Measurements from ENCODE around the gene PHACTR1. TPM values are rescaled to one million over a fixed set of nuclear protein-coding genes. Genes with fewer than 3 reads are reported as not detected.

The PHACTR1 gene
- total RNA-seq, 2 donors from 2014 or later, result 2.8 to 6.3 TPM

DNA sequence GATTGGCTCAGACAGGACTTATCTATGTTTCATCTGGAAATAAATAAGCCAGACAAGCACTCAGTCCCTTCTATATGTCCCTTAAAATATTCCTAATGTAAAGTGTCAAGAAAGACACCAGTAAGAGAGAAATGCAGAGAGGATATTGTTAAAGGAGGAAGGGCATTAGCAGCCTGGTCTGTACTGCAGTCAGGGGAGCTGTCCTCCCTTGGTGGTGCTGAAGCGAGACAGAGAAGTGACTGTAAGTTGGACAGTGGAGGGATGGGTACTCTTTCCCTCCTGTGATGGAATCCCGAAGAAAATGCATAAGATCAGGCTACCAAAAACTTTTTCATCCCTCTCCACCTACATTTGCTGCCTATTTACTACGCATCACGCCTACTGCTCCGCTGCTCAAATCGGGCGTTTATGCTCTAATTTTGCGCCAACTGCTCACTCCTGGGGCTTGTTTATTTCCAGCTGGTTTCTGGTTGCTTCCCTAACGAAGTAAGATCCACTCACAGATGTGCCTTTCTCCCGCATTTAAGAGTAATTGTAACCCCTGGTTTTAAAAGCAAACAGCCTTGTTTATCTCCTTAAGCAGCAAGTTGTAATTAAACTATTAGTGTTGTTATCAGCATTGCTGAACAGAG is 35.2 kb downstream of the PHACTR1 start:
- TF ChIP-seq CTCF (conservative IDR thresholded peaks at IDR 0.05), result no peak
- no peaks in the 10 kb centered on the region for H3K4me1 ChIP-seq (ENCODE audit: control insufficient read depth, insufficient read depth, low read length)
- no peaks in the 10 kb centered on the region for H3K36me3 ChIP-seq (ENCODE audit: control insufficient read depth, insufficient read depth, low read length)
- H3K9me3 ChIP-seq (ENCODE audit: control insufficient read depth, low read length), result no peaks in the 10 kb centered on the region
- H3K27ac ChIP-seq (ENCODE audit: low read depth, low read length), result no peak overlapping the region
- 67 to 98% methylated on average over 6 to 10 of the region's 10 CpGs for WGBS, 2 experiments (ENCODE audit: insufficient coverage in 1 of 2, insufficient read length in 1 of 2)
- Mint-ChIP-seq H3K27ac (no peak overlapping the region), H3K4me3 (no peak overlapping the region), H3K9me3 (no peaks in the 10 kb centered on the region), H3K36me3 (ENCODE audit: low read depth) (no peaks in the 10 kb centered on the region), H3K4me1 (peaks cover 14% of the 10 kb centered on the region), H3K27me3 (ENCODE audit: insufficient read depth) (peaks cover 32% of the 10 kb centered on the region)
- no peak overlapping the region for H3K4me3 ChIP-seq (ENCODE audit: low read length)
- peaks cover 28% of the 10 kb centered on the region for H3K27me3 ChIP-seq (ENCODE audit: control insufficient read depth, insufficient read depth, low read length, poor library complexity, severe bottlenecking)
- peak; percentile 92 for DNase-seq
- H3K9ac ChIP-seq (ENCODE audit: extremely low read depth, low read length, poor library complexity, severe bottlenecking), result no peak overlapping the region

- no peak overlapping the region for H3K4me3 ChIP-seq (ENCODE audit: low read length)
- Mint-ChIP-seq H3K4me1 (peaks cover 13% of the 10 kb centered on the region), H3K36me3 (ENCODE audit: low read depth) (no peaks in the 10 kb centered on the region), H3K9me3 (no peaks in the 10 kb centered on the region), H3K4me3 (no peak overlapping the region), H3K27ac (no peak overlapping the region), H3K27me3 (ENCODE audit: insufficient read depth) (peaks cover 20% of the 10 kb centered on the region)
- DNase-seq, result no peak
- H3K4me1 ChIP-seq (ENCODE audit: control insufficient read depth, insufficient read depth, low read length), result no peaks in the 10 kb centered on the region
- no peak for TF ChIP-seq CTCF (conservative IDR thresholded peaks at IDR 0.05)
- H3K27ac ChIP-seq (ENCODE audit: low read depth, low read length), result no peak overlapping the region
- 88% methylated on average over 2 of the region's 2 CpGs; no CpG with 5 or more reads in 1 of the 2 experiments for WGBS, 2 experiments (ENCODE audit: insufficient coverage in 1 of 2, insufficient read length in 1 of 2)
- H3K9ac ChIP-seq (ENCODE audit: extremely low read depth, low read length, poor library complexity, severe bottlenecking), result no peak overlapping the region
- no peaks in the 10 kb centered on the region for H3K9me3 ChIP-seq (ENCODE audit: control insufficient read depth, low read length)
- H3K27me3 ChIP-seq (ENCODE audit: control insufficient read depth, insufficient read depth, low read length, poor library complexity, severe bottlenecking), result peaks cover 21% of the 10 kb centered on the region
- H3K36me3 ChIP-seq (ENCODE audit: control insufficient read depth, insufficient read depth, low read length), result no peaks in the 10 kb centered on the region
These were observed 36.5 kb downstream of the PHACTR1 start for GRCh38 chr6:12753036-12753435.

DNA sequence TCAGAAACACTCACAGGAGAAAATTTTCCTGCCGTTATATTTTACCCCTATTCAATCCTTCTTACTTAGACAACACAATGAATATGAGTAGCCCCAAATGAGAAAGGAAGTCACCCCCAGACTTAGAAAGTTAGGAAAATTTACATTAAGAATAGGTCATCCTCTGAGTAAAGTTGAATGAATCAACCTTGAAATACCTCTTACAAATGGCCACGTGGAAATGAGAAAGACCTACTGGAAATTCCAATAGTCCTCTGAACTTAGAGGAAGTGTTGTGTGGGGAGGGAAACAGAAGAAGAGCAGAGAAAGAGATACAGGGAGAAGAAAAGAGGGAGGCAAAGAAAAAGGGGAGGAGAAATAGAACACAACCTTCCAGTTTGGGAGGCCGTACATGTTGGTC is 43.7 kb downstream of the PHACTR1 start:
- WGBS, 2 experiments (ENCODE audit: insufficient coverage in 1 of 2, insufficient read length in 1 of 2), result 85 to 100% methylated on average over 2 to 3 of the region's 3 CpGs
- Mint-ChIP-seq H3K27me3 (ENCODE audit: insufficient read depth) (no peaks in the 10 kb centered on the region), H3K9me3 (no peaks in the 10 kb centered on the region), H3K27ac (no peak overlapping the region), H3K36me3 (ENCODE audit: low read depth) (no peaks in the 10 kb centered on the region), H3K4me1 (no peaks in the 10 kb centered on the region), H3K4me3 (no peak overlapping the region)
- TF ChIP-seq CTCF (conservative IDR thresholded peaks at IDR 0.05), result no peak
- H3K9ac ChIP-seq (ENCODE audit: extremely low read depth, low read length, poor library complexity, severe bottlenecking), result no peak overlapping the region
- H3K4me3 ChIP-seq (ENCODE audit: low read length), result no peak overlapping the region
- DNase-seq, result no peak
- H3K27ac ChIP-seq (ENCODE audit: low read depth, low read length), result no peak overlapping the region
- H3K27me3 ChIP-seq (ENCODE audit: control insufficient read depth, insufficient read depth, low read length, poor library complexity, severe bottlenecking), result no peaks in the 10 kb centered on the region
- H3K9me3 ChIP-seq (ENCODE audit: control insufficient read depth, low read length), result no peaks in the 10 kb centered on the region
- H3K4me1 ChIP-seq (ENCODE audit: control insufficient read depth, insufficient read depth, low read length), result no peaks in the 10 kb centered on the region
- H3K36me3 ChIP-seq (ENCODE audit: control insufficient read depth, insufficient read depth, low read length), result no peaks in the 10 kb centered on the region
